ENCODE results near the gene HS6ST3. TPM values are rescaled to one million over a fixed set of nuclear protein-coding genes. Genes with fewer than 3 reads are reported as not detected.

The HS6ST3 gene
- total RNA-seq, 1 experiment from 2014 or later = 1.2 TPM

GRCh38 chr13:96871469-96871868, 781.6 kb downstream of the HS6ST3 start (continued):
- no peak for TF ChIP-seq ATF2 (CRISPR knock-in tag; IDR thresholded peaks at IDR 0.05; ENCODE audit: borderline replicate concordance, low read depth)

GRCh38 chr13:96880419-96880818, 790.5 kb downstream of the HS6ST3 start:
- peaks cover 2% of the 10 kb centered on the region; the same call in 1 of the 2 replicates for H3K36me3 Mint-ChIP-seq
- DNase-seq (ENCODE audit: low spot score) (no peak), ATAC-seq (no peak)
- H3K27ac Mint-ChIP-seq = no peak overlapping the region
- CTCF ChIA-PET = no interaction called here
- TF ChIP-seq ZNF138 (CRISPR knock-in tag; conservative IDR thresholded peaks at IDR 0.05) (no peak), ZNF512 (CRISPR knock-in tag; IDR thresholded peaks at IDR 0.05; ENCODE audit: borderline replicate concordance) (no peak)
- no peaks in the 10 kb centered on the region for H3K4me1 Mint-ChIP-seq
- no peak overlapping the region for H3K4me3 Mint-ChIP-seq
- H3K27me3 Mint-ChIP-seq (ENCODE audit: low read depth) = no peaks in the 10 kb centered on the region; the same call in 1 of the 2 replicates
- H3K9me3 Mint-ChIP-seq = peaks cover 34% of the 10 kb centered on the region
- POLR2A ChIA-PET = no interaction called here

Small RNAs within 50 kb of the gene (microRNA-seq; reads per million reads assigned to microRNA genes)
- gene MIR4501 (ENCODE audit: borderline number of aligned reads) = not detected

Other genes starting within 250 kb of the HS6ST3 start
- 31.1 to 32.3 TPM (median 32.0 TPM) in 3 replicates for gene UGGT2, start 36.7 kb upstream of the HS6ST3 start, total RNA-seq (2021)

All from WTC11 (cell line).